Kidney epithelial cell (primary cell): Measurements from ENCODE around the gene PLCB2. TPM values are rescaled to one million over a fixed set of nuclear protein-coding genes. Genes with fewer than 3 reads are reported as not detected.

Experiments used
- DNase-seq: peaks from one replicate; pipeline ENCODE4 v3.0.0-alpha.2; 2010; ENCODE audit warnings: low read depth
- H3K27me3 ChIP-seq: 2 replicates; pipeline ENCODE4 v1.6.0; 2011; ENCODE audit warnings: low read length; ENCODE audit not compliant: control insufficient read depth, insufficient read depth
- H3K36me3 ChIP-seq: 2 replicates; pipeline ENCODE4 v1.5.1; 2011; ENCODE audit warnings: low read length; ENCODE audit not compliant: control insufficient read depth, insufficient read depth
- H3K4me3 ChIP-seq: 2 replicates; pipeline ENCODE4 v1.5.1; 2011; ENCODE audit warnings: low read depth, mild to moderate bottlenecking, control low read depth, low read length
- CTCF ChIP-seq: IDR thresholded peaks from 2 replicates; pipeline ENCODE4 v1.5.1; 2011; ENCODE audit warnings: mild to moderate bottlenecking, moderate library complexity, low read length, control low read depth, inconsistent platforms; ENCODE audit not compliant: insufficient read depth, poor library complexity, severe bottlenecking
- total RNA-seq: library from RNA; depleted of rRNA; stranded (reverse); fragments of >200 nt; gene quantifications from 2 replicates; pipeline ENCODE4 v1.2.3, GENCODE V29; 2015

The PLCB2 gene
- total RNA-seq, 1 donor from 2014 or later: 1.5 TPM

DNA sequence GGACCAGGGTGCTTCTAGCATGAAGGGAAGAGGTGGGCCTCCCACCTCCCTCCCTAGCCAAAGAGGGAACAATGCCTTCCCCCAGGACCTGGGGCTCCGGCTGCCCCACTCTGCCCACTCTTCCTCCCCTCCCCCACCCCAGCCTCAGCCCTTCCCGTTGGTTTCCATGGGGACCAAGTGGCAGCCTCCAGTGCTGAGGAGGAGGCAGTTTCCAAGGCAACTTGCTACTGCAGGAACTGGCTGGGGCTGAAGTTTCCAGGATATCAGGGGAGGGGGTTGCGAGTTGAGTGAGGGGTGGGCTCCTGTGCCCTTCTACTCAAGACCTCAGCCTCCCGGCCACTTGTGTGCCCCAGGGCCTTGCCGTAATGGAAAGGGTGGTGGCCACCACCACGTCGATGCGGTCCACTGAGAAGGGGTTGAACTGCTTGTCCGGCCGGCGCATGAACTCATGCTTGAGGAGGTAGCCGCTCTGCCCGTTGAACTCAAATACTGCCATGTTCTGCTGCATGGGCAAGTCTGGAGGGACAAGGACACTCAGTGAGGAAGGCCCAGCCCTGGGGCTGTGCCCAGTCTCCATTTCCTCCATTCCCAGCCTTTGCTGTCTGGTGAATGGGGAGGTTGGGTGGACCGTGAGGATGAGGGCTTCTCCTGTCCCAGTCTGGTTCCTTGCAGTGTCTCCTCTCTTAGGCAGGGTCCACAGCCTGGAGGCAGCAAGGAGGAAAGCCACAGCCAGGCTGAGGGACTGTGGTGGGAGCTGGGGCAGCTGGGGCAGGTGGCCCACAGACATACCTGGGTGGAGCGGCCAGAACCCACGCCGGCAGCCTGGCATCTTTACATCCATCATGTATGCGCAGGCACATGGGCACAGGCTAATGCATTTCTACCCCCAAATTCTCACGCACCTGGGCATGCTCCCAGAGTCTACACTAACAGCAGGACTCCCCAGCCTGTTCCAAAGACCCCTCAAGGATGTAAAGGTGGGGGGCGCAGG is 13.5 kb downstream of the PLCB2 start:
- Histone ChIP-seq H3K27me3 (peaks cover 63% of the 10 kb centered on the region), H3K36me3 (no peaks in the 10 kb centered on the region), H3K4me3 (no peak overlapping the region)
- no peak for TF ChIP-seq CTCF
- DNase-seq: no peak

DNA sequence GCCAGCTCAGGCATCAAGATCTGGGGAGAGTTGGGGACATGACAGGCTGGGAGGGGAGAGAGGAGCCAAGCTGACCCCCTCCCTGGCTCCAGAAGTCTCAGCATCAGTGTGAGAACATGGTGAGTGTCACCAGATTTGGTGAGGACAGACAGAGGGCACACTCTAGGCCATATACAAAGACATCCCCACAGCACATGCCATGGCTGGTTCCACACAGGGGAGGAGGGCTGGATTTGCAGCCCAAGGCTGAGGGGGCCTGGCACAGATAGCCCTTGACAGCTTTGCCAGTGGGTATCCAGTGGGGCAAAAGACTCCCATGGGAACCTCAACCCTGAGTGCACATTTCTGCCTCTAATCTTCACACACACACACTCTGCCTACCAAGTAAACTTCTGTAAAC is 14.7 kb downstream of the PLCB2 start:
- no peak for DNase-seq
- peaks cover 61% of the 10 kb centered on the region for H3K27me3 ChIP-seq
- no peak for TF ChIP-seq CTCF
- H3K4me3 ChIP-seq: no peak overlapping the region
- no peaks in the 10 kb centered on the region for H3K36me3 ChIP-seq

DNA sequence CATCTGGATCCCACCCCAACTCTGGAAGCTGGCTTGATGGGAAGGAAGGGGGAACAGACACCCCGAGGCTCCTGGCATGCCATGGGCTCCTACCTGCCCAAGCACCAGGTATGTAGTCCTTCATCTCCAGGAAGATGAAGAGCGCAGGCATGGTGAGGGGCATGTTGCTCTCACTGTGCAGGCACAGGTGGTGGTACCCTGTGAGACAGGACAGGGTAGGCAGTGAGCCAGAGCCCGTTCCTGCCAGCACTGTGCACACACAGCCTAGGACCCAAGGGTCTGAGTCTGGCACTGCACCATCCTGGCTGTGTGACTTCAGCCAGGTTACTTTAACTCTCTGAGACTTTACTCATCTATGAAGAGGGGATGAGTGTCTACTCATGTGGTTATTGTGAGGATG is 15.5 kb downstream of the PLCB2 start:
- Histone ChIP-seq H3K27me3 (peaks cover 61% of the 10 kb centered on the region), H3K4me3 (no peak overlapping the region), H3K36me3 (no peaks in the 10 kb centered on the region)
- no peak for TF ChIP-seq CTCF
- no peak for DNase-seq

DNA sequence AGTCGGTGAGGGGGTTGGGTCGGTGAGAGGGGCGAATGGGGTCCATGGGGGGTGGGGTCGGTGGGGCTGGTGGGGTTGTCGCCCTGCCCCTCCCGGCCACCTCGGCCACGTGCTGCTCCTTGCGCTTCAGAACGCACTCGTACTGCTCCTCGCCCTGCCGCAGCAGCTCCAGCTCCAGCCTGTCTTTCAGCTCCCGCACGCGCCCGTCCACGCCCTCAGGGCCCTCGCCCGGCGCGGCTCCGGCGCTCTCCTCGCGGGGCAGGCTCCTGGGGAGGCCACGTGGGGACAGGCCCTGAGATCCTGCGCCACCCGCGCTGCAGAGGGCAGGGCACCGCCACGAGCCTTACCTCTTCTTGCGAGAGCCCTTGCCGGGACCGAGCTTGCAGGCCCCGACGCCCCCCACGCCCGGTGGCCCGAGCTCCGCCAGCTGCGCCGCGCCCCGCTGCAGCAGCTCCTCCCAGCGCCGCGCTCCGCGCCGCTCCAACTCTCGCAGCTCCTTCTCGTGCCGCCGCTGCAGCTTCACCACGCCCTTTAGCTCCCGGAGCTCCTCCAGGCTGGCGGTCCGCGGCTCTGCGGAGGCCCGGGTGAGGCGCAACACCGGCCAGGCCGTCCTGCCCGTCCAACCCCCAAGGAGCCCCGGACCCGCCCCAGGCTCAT is 16.7 kb downstream of the PLCB2 start:
- H3K27me3 ChIP-seq: peaks cover 55% of the 10 kb centered on the region
- no peaks in the 10 kb centered on the region for H3K36me3 ChIP-seq
- TF ChIP-seq CTCF: no peak
- H3K4me3 ChIP-seq: peak overlapping the region; percentile 18
- DNase-seq: no peak

- no peak overlapping the region for H3K4me3 ChIP-seq
- peaks cover 50% of the 10 kb centered on the region for H3K27me3 ChIP-seq
- no peak for DNase-seq
- TF ChIP-seq CTCF: no peak
- H3K36me3 ChIP-seq: no peaks in the 10 kb centered on the region
Measured at GRCh38 chr15:40290545-40290917, 17.2 kb downstream of the PLCB2 start.
